K562 (cell line): ENCODE results near the gene ELOVL1. TPM values are rescaled to one million over a fixed set of nuclear protein-coding genes. Genes with fewer than 3 reads are reported as not detected.

Experiments
- ARNT ChIP-seq, 2 experiments: fragments of 450-650 bp; IDR thresholded peaks; 2 replicates each; pipeline ENCODE4 v1.6.1; 2016; ENCODE audit warnings: mild to moderate bottlenecking in 1 of 2
- BRD4 ChIP-seq: fragments of 200-600 bp; sonication (generic); IDR thresholded peaks from 2 replicates; pipeline ENCODE4 v1.6.1; 2017; ENCODE audit warnings: inconsistent platforms
- C11orf30 ChIP-seq: fragments of 450-650 bp; IDR thresholded peaks from 2 replicates; pipeline ENCODE4 v1.6.1; 2016; ENCODE audit warnings: low read depth, mild to moderate bottlenecking
- CBX2 ChIP-seq: fragments of 200-600 bp; sonication (generic); IDR thresholded peaks from one replicate; pipeline ENCODE4 v1.6.1; 2012; ENCODE audit warnings: mild to moderate bottlenecking, low read length, inconsistent platforms; ENCODE audit not compliant: insufficient read depth, poor library complexity, severe bottlenecking
- CCNT2 ChIP-seq: IDR thresholded peaks from 2 replicates; pipeline ENCODE4 v1.6.1; 2011; ENCODE audit warnings: borderline replicate concordance, low read depth, mild to moderate bottlenecking, moderate library complexity, mixed read lengths, low read length; ENCODE audit not compliant: insufficient read length; ENCODE audit errors: extremely low read depth
- FIP1L1 ChIP-seq: fragments of 200-400 bp; formaldehyde crosslinking; IDR thresholded peaks from 2 replicates; pipeline ENCODE4 v1.6.1; 2018; ENCODE audit warnings: mild to moderate bottlenecking, low read depth, low read length; ENCODE audit not compliant: poor library complexity, severe bottlenecking
- FOXA3 ChIP-seq, 2 experiments: fragments of 450-650 bp in 1 of 2; sonication (generic) in 1 of 2; formaldehyde crosslinking; IDR thresholded peaks in 1 of 2; conservative IDR thresholded peaks in 1 of 2; 2 replicates each; pipeline versions ENCODE4 v1.4.0 to v1.8.0; 2020 to 2022; ENCODE audit warnings: mild to moderate bottlenecking in 2 of 2, missing genetic modification reagents in 1 of 2
- MAFF ChIP-seq: IDR thresholded peaks from 2 replicates; pipeline ENCODE4 v1.6.1; 2012; ENCODE audit warnings: low read length, improper control_type of control experiment
- MAFG ChIP-seq: fragments of 450-650 bp; conservative IDR thresholded peaks from 2 replicates; pipeline ENCODE4 v1.6.1; 2016; ENCODE audit warnings: missing genetic modification characterization, missing compliant biosample characterization
- MBD2 ChIP-seq: sonication (generic); IDR thresholded peaks from 2 replicates; pipeline ENCODE4 v1.6.1; 2016; ENCODE audit warnings: low read depth, borderline replicate concordance
- MYC ChIP-seq, 2 experiments: fragments of 250-450 bp in 1 of 2; sonication (Bioruptor Pico) in 1 of 2; IDR thresholded peaks; 2 replicates each; pipeline versions ENCODE4 v1.5.1 to v1.6.1; 2012 to 2021; ENCODE audit warnings: low read depth in 2 of 2, borderline replicate concordance in 1 of 2, improper control_type of control experiment in 1 of 2, low read length in 1 of 2, mild to moderate bottlenecking in 1 of 2, moderate library complexity in 1 of 2
- NFE2 ChIP-seq: IDR thresholded peaks from 2 replicates; pipeline ENCODE4 v1.6.1; 2014; ENCODE audit warnings: antibody characterized with exemption, low read depth
- NFXL1 ChIP-seq: fragments of 450-650 bp; formaldehyde crosslinking; IDR thresholded peaks from 2 replicates; pipeline ENCODE4 v1.4.0; 2021; ENCODE audit warnings: mild to moderate bottlenecking
- POLR2AphosphoS5 ChIP-seq: IDR thresholded peaks from 2 replicates; pipeline ENCODE4 v1.6.1; 2011; ENCODE audit warnings: mild to moderate bottlenecking, low read depth, low read length, moderate library complexity; ENCODE audit not compliant: control insufficient read depth, insufficient read depth
- POLR3A ChIP-seq: IDR thresholded peaks from 2 replicates; pipeline ENCODE4 v1.6.1; 2011; ENCODE audit warnings: borderline replicate concordance, mild to moderate bottlenecking, moderate library complexity; ENCODE audit not compliant: insufficient read length, insufficient read depth; ENCODE audit errors: extremely low read depth
- RFX5 ChIP-seq: IDR thresholded peaks from 2 replicates; pipeline ENCODE4 v1.6.1; 2011; ENCODE audit warnings: low read depth, mild to moderate bottlenecking, improper control_type of control experiment, low read length
- STAT5A ChIP-seq: IDR thresholded peaks from 2 replicates; pipeline ENCODE4 v1.6.1; 2012; ENCODE audit warnings: low read length, inconsistent platforms, borderline replicate concordance
- TBL1XR1 ChIP-seq, 2 experiments: IDR thresholded peaks; 2 replicates each; pipeline ENCODE4 v1.6.1; 2012; ENCODE audit warnings: improper control_type of control experiment in 2 of 2, low read length in 2 of 2, mild to moderate bottlenecking in 1 of 2
- TEAD1 ChIP-seq, 2 experiments: fragments of 450-650 bp in 1 of 2; sonication (generic) in 1 of 2; formaldehyde crosslinking; IDR thresholded peaks; 2 replicates each; pipeline versions ENCODE4 v1.4.0 to v1.8.0; 2020 to 2022; ENCODE audit warnings: mild to moderate bottlenecking in 2 of 2, missing genetic modification reagents in 1 of 2
- ZNF134 ChIP-seq: fragments of 250-450 bp; sonication (Bioruptor Pico); conservative IDR thresholded peaks from 2 replicates; pipeline ENCODE4 v1.4.0; 2020
- ZNF232 ChIP-seq: sonication (generic); formaldehyde crosslinking; IDR thresholded peaks from 2 replicates; pipeline ENCODE4 v1.8.0; 2022; ENCODE audit warnings: mild to moderate bottlenecking, missing genetic modification reagents
- ZNF785 ChIP-seq: fragments of 250-450 bp; sonication (Bioruptor Pico); IDR thresholded peaks from 2 replicates; pipeline ENCODE4 v1.4.0; 2020; ENCODE audit warnings: mild to moderate bottlenecking
- ZZZ3 ChIP-seq: fragments of 450-650 bp; IDR thresholded peaks from 2 replicates; pipeline ENCODE4 v1.6.1; 2016; ENCODE audit warnings: antibody characterized with exemption, mild to moderate bottlenecking, moderate library complexity
- polyA plus RNA-seq, 8 experiments: library from polyadenylated mRNA; depleted of rRNA in 4 of 8; stranded (reverse) in 5 of 8; unstranded in 3 of 8; fragments of >200 nt; fragmentation: Nextera tagmentation in 2 of 8; fragmentation: Illumina TruSeq in 1 of 8; extraction: Ambion mirVana in 2 of 8; extraction: Trizol in 1 of 8; gene quantifications; 2 replicates each; pipeline versions ENCODE4 v1.2.1 to v1.2.3, GENCODE V29; 2011 to 2014; ENCODE audit warnings: inconsistent platforms in 1 of 8, missing spikeins in 1 of 8
- total RNA-seq, 7 experiments: library from RNA; depleted of rRNA in 6 of 7; stranded (reverse); fragments of >200 nt in 6 of 7; fragmentation: Illumina TruSeq in 2 of 7; extraction: Trizol in 2 of 7; gene quantifications; 2 replicates each; pipeline versions ENCODE4 v1.2.1 to v1.2.3, GENCODE V29; 2011 to 2021; ENCODE audit warnings: low replicate concordance in 1 of 7
- TF ChIP-seq, protein P1 (sequence below): fragments of 250-450 bp; sonication (Bioruptor Pico); IDR thresholded peaks from 2 replicates; pipeline ENCODE4 v1.8.0; 2021; ENCODE audit warnings: borderline replicate concordance, mild to moderate bottlenecking, moderate library complexity; ENCODE audit not compliant: poor library complexity, severe bottlenecking
- TF ChIP-seq, protein P2 (sequence below): sonication (generic); formaldehyde crosslinking; IDR thresholded peaks from 2 replicates; pipeline ENCODE4 v1.8.1; 2023; ENCODE audit warnings: mild to moderate bottlenecking, missing genetic modification reagents
- TF ChIP-seq, protein P3 (sequence below): fragments of 450-650 bp; IDR thresholded peaks from 2 replicates; pipeline ENCODE4 v1.6.1; 2016

Gene ELOVL1
- total and polyA plus RNA-seq, 9 of the 15 experiments (the other 6 are each of a cell fraction or from before 2014, with no cell fraction given) = 51.0 to 157 (median 70.3) TPM

DNA sequence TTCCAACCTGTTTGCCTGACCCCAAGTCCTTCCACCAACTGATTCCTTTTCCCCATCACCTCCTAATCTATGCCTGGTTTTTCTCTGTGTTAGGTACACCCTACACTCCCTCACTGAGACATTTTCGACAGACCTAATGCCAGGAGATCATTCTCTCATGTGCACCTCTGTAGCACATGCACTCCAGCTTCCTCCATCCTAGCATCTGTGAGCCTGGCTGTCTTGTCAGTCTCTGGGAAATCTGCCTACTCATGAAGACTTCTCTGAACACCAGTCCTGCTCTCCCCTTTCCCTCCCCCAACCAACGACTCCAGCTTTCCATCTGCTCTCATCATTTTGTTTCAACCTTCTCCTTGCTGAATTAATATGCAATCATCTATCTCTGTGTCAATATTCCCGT, 20.8 kb upstream of the ELOVL1 start (continued):
- TF ChIP-seq MYC (IDR thresholded peaks at IDR 0.05; ENCODE audit: low read depth, low read length) (no peak), MYC (CRISPR knock-in tag; IDR thresholded peaks at IDR 0.05; ENCODE audit: borderline replicate concordance, low read depth) (no peak), TEAD1 (CRISPR knock-in tag; IDR thresholded peaks at IDR 0.05) (0 out of 4 replicates have a peak, but pooled peaks of 1 of the 2 experiments have one; percentile 18), MBD2 (no peak), NFE2 (peak; percentile 68), NFXL1 (no peak), POLR3A (no peak), POLR2AphosphoS5 (no peak), STAT5A (no peak), ZNF232 (CRISPR knock-in tag) (no peak), FOXA3 (CRISPR knock-in tag; conservative IDR thresholded peaks at IDR 0.05 in 1 of 2, IDR thresholded peaks at IDR 0.05 in 1 of 2) (0 out of 4 replicates have a peak, but pooled peaks of 1 of the 2 experiments have one; percentile 1), TBL1XR1 (IDR thresholded peaks at IDR 0.05; ENCODE audit: low read length in 2 of 2) (no peak), ZNF785 (CRISPR knock-in tag) (no peak), FIP1L1 (no peak), RFX5 (no peak), MAFF (no peak; the same call in 1 of the 2 replicates), BRD4 (no peak), ARNT (IDR thresholded peaks at IDR 0.05) (no peak), ZNF134 (CRISPR knock-in tag) (no peak), CBX2 (no peak), MAFG (tag) (peak; percentile 54), ZZZ3 (no peak), CCNT2 (no peak), C11orf30 (peak; percentile 73)
- TF ChIP-seq, protein P1, sequence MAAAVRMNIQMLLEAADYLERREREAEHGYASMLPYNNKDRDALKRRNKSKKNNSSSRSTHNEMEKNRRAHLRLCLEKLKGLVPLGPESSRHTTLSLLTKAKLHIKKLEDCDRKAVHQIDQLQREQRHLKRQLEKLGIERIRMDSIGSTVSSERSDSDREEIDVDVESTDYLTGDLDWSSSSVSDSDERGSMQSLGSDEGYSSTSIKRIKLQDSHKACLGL (CRISPR knock-in tag) = no peak
- TF ChIP-seq, protein P2, sequence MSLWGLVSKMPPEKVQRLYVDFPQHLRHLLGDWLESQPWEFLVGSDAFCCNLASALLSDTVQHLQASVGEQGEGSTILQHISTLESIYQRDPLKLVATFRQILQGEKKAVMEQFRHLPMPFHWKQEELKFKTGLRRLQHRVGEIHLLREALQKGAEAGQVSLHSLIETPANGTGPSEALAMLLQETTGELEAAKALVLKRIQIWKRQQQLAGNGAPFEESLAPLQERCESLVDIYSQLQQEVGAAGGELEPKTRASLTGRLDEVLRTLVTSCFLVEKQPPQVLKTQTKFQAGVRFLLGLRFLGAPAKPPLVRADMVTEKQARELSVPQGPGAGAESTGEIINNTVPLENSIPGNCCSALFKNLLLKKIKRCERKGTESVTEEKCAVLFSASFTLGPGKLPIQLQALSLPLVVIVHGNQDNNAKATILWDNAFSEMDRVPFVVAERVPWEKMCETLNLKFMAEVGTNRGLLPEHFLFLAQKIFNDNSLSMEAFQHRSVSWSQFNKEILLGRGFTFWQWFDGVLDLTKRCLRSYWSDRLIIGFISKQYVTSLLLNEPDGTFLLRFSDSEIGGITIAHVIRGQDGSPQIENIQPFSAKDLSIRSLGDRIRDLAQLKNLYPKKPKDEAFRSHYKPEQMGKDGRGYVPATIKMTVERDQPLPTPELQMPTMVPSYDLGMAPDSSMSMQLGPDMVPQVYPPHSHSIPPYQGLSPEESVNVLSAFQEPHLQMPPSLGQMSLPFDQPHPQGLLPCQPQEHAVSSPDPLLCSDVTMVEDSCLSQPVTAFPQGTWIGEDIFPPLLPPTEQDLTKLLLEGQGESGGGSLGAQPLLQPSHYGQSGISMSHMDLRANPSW (CRISPR knock-in tag) = no peak
- TF ChIP-seq, protein P3, sequence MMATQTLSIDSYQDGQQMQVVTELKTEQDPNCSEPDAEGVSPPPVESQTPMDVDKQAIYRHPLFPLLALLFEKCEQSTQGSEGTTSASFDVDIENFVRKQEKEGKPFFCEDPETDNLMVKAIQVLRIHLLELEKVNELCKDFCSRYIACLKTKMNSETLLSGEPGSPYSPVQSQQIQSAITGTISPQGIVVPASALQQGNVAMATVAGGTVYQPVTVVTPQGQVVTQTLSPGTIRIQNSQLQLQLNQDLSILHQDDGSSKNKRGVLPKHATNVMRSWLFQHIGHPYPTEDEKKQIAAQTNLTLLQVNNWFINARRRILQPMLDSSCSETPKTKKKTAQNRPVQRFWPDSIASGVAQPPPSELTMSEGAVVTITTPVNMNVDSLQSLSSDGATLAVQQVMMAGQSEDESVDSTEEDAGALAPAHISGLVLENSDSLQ = peak; percentile 4; the same call in 1 of the 2 replicates
